ENCODE data around the gene ACBD3.

Gene ACBD3

DNA sequence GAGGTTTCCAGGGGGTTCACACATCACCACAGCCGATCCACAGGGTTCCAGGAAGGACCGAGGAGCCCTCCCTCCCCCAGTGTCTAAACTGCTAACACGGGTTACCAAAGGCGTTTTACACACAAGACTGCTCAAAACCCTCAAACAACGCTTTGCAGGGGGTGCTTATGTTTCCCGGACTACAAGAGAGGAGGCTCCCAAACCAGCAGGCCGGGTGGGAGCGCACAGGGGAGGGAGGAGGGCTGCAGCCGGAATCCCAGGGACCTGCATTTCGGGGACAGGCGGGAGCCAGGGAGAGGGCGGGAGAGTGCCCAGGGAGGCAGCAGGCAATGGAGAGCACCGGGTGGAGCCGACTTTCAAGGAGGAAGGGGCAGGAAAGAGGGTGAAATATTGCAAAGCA lies 50.8 kb downstream of the ACBD3 start:
- 62% methylated on average over 14 of the region's 14 CpGs for WGBS
- H3K4me3 ChIP-seq (ENCODE audit: insufficient read depth in 1 of 2, low read depth in 1 of 2, low read length in 2 of 2): no peak overlapping the region

GRCh38 chr1:226135059-226135651 lies 51.4 kb downstream of the ACBD3 start:
- H3K36me3 ChIP-seq (ENCODE audit: control insufficient read depth in 1 of 2, insufficient read depth in 2 of 2, low read depth in 1 of 2, low read length in 2 of 2): peaks cover 0 to 5% of the 10 kb centered on the region in 2 experiments
- no peak overlapping the region for H2AK5ac ChIP-seq (ENCODE audit: low read length, severe bottlenecking)
- no peak overlapping the region for H2BK15ac ChIP-seq (ENCODE audit: low read depth, poor library complexity, severe bottlenecking)
- no peaks in the 10 kb centered on the region for H3K9me3 ChIP-seq (ENCODE audit: control insufficient read depth, low read length)
- H3K27ac ChIP-seq (ENCODE audit: low read length, poor library complexity, severe bottlenecking): peak overlapping the region; percentile 13
- no peak overlapping the region for H2AFZ ChIP-seq (ENCODE audit: low read depth, low read length)
- WGBS: 84% methylated on average over 20 of the region's 21 CpGs
- H3K27me3 ChIP-seq (ENCODE audit: control insufficient read depth in 1 of 2, insufficient read depth in 1 of 2, low read length in 2 of 2): peaks cover 0 to 27% of the 10 kb centered on the region in 2 experiments
- DNase-seq: no peak
- no peak overlapping the region for H2BK12ac ChIP-seq (ENCODE audit: low read length in 2 of 2)
- H3K18ac ChIP-seq (ENCODE audit: low read depth in 1 of 2, low read length in 2 of 2): peak overlapping the region in 1 of 2 experiments; percentile 22
- peaks cover 35% of the 10 kb centered on the region for H3K4me1 ChIP-seq (ENCODE audit: control insufficient read depth, insufficient read depth, low read depth, low read length)
- H3K4me2 ChIP-seq (ENCODE audit: low read length, poor library complexity, severe bottlenecking): no peak overlapping the region
- H3K14ac ChIP-seq (ENCODE audit: low read length in 2 of 2): no peak overlapping the region
- H3K4me3 ChIP-seq (ENCODE audit: insufficient read depth in 1 of 2, low read depth in 1 of 2, low read length in 2 of 2): no peak overlapping the region
- H3K79me1 ChIP-seq (replicated peaks; ENCODE audit: low read length, poor library complexity, severe bottlenecking): no peaks in the 10 kb centered on the region
- H4K8ac ChIP-seq (ENCODE audit: low read length): no peak overlapping the region
- H3K9ac ChIP-seq (ENCODE audit: low read length): peak overlapping the region; percentile 24
- H3K23ac ChIP-seq (ENCODE audit: low read length in 2 of 2): no peak overlapping the region
- H2BK120ac ChIP-seq (ENCODE audit: low read depth, low read length): no peak overlapping the region
- H4K91ac ChIP-seq (ENCODE audit: low read length): peak overlapping the region; percentile 48
- no peak overlapping the region for H3K4ac ChIP-seq (ENCODE audit: low read depth in 1 of 2, low read length in 2 of 2)
- no peak overlapping the region for H2BK5ac ChIP-seq (ENCODE audit: low read depth, low read length, poor library complexity, severe bottlenecking)

More for the DNA sequence above, 50.8 kb downstream of the ACBD3 start:
- Histone ChIP-seq H2AK5ac (ENCODE audit: low read length, severe bottlenecking) (no peak overlapping the region), H3K27ac (ENCODE audit: low read length, poor library complexity, severe bottlenecking) (peak overlapping the region; percentile 13), H3K36me3 (ENCODE audit: control insufficient read depth in 1 of 2, insufficient read depth in 2 of 2, low read depth in 1 of 2, low read length in 2 of 2) (peaks cover 0 to 5% of the 10 kb centered on the region in 2 experiments), H3K9ac (ENCODE audit: low read length) (peak overlapping the region; percentile 24), H3K23ac (ENCODE audit: low read length in 2 of 2) (no peak overlapping the region), H4K8ac (ENCODE audit: low read length) (no peak overlapping the region), H3K18ac (ENCODE audit: low read depth in 1 of 2, low read length in 2 of 2) (no peak overlapping the region), H2BK15ac (ENCODE audit: low read depth, poor library complexity, severe bottlenecking) (no peak overlapping the region), H2BK5ac (ENCODE audit: low read depth, low read length, poor library complexity, severe bottlenecking) (no peak overlapping the region), H3K4ac (ENCODE audit: low read depth in 1 of 2, low read length in 2 of 2) (no peak overlapping the region), H3K9me3 (ENCODE audit: control insufficient read depth, low read length) (no peaks in the 10 kb centered on the region), H3K79me1 (replicated peaks; ENCODE audit: low read length, poor library complexity, severe bottlenecking) (no peaks in the 10 kb centered on the region), H3K4me1 (ENCODE audit: control insufficient read depth, insufficient read depth, low read depth, low read length) (peaks cover 35% of the 10 kb centered on the region), H4K91ac (ENCODE audit: low read length) (no peak overlapping the region), H3K14ac (ENCODE audit: low read length in 2 of 2) (no peak overlapping the region), H3K27me3 (ENCODE audit: control insufficient read depth in 1 of 2, insufficient read depth in 1 of 2, low read length in 2 of 2) (peaks cover 0 to 27% of the 10 kb centered on the region in 2 experiments), H2BK12ac (ENCODE audit: low read length in 2 of 2) (no peak overlapping the region), H3K4me2 (ENCODE audit: low read length, poor library complexity, severe bottlenecking) (peak overlapping the region; percentile 10), H2AFZ (ENCODE audit: low read depth, low read length) (no peak overlapping the region), H2BK120ac (ENCODE audit: low read depth, low read length) (no peak overlapping the region)
- DNase-seq: no peak

DNA sequence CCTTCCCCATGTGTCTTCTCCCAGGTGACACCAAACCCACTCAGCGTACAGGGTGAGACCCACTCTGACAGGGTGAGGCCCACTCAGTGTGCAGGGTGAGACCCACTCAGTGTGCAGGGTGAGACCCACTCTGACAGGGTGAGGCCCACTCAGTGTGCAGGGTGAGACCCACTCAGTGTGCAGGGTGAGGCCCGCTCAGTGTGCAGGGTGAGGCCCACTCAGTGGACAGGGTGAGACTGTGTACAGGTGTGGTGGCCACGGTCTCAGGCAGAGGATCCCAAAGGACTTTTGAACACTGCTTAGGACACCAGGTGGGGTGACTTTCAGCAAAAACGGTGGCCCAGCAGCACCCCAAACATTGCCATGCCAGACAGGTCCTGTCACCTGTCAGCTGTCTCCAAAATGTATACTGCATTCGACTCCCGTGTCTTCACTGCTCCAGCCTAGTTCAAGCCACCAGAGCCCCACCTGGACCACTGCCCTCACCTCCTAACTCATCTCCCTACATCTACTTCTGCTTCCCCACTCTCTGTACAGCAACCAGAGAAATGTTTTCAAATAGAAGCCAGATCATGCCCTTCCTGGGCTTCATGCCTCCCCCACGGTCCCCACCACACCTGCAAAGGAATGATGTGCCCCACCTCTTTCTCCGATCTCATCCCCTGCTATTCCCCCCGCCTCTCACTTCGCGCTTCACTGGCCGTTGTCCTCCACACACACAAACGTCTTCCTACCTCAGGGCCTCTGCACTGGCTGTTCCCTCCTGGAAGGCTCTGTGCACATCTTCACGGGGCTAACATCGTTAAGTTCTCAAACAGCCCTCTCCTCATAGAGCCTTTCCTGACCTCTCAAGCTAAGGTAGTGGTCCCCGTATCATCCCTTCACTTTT lies 52.1 kb downstream of the ACBD3 start:
- no peaks in the 10 kb centered on the region for H3K79me1 ChIP-seq (replicated peaks; ENCODE audit: low read length, poor library complexity, severe bottlenecking)
- H3K14ac ChIP-seq (ENCODE audit: low read length in 2 of 2): no peak overlapping the region
- no peak overlapping the region for H2BK120ac ChIP-seq (ENCODE audit: low read depth, low read length)
- peaks cover 35% of the 10 kb centered on the region for H3K4me1 ChIP-seq (ENCODE audit: control insufficient read depth, insufficient read depth, low read depth, low read length)
- no peak overlapping the region for H3K23ac ChIP-seq (ENCODE audit: low read length in 2 of 2)
- no peak overlapping the region for H2AFZ ChIP-seq (ENCODE audit: low read depth, low read length)
- H3K27ac ChIP-seq (ENCODE audit: low read length, poor library complexity, severe bottlenecking): no peak overlapping the region
- H4K91ac ChIP-seq (ENCODE audit: low read length): no peak overlapping the region
- H3K4me3 ChIP-seq (ENCODE audit: insufficient read depth in 1 of 2, low read depth in 1 of 2, low read length in 2 of 2): no peak overlapping the region
- no peak overlapping the region for H2BK5ac ChIP-seq (ENCODE audit: low read depth, low read length, poor library complexity, severe bottlenecking)
- peaks cover 0 to 27% of the 10 kb centered on the region in 2 experiments for H3K27me3 ChIP-seq (ENCODE audit: control insufficient read depth in 1 of 2, insufficient read depth in 1 of 2, low read length in 2 of 2)
- no peak overlapping the region for H4K8ac ChIP-seq (ENCODE audit: low read length)
- H2BK15ac ChIP-seq (ENCODE audit: low read depth, poor library complexity, severe bottlenecking): no peak overlapping the region
- H3K18ac ChIP-seq (ENCODE audit: low read depth in 1 of 2, low read length in 2 of 2): no peak overlapping the region
- no peak overlapping the region for H3K4me2 ChIP-seq (ENCODE audit: low read length, poor library complexity, severe bottlenecking)
- no peak overlapping the region for H2AK5ac ChIP-seq (ENCODE audit: low read length, severe bottlenecking)
- WGBS: 83% methylated on average over 16 of the region's 16 CpGs
- H3K9me3 ChIP-seq (ENCODE audit: control insufficient read depth, low read length): no peaks in the 10 kb centered on the region
- H3K4ac ChIP-seq (ENCODE audit: low read depth in 1 of 2, low read length in 2 of 2): no peak overlapping the region
- H3K36me3 ChIP-seq (ENCODE audit: control insufficient read depth in 1 of 2, insufficient read depth in 2 of 2, low read depth in 1 of 2, low read length in 2 of 2): peaks cover 0 to 5% of the 10 kb centered on the region in 2 experiments
- no peak for DNase-seq
- no peak overlapping the region for H2BK12ac ChIP-seq (ENCODE audit: low read length in 2 of 2)
- H3K9ac ChIP-seq (ENCODE audit: low read length): no peak overlapping the region

DNA sequence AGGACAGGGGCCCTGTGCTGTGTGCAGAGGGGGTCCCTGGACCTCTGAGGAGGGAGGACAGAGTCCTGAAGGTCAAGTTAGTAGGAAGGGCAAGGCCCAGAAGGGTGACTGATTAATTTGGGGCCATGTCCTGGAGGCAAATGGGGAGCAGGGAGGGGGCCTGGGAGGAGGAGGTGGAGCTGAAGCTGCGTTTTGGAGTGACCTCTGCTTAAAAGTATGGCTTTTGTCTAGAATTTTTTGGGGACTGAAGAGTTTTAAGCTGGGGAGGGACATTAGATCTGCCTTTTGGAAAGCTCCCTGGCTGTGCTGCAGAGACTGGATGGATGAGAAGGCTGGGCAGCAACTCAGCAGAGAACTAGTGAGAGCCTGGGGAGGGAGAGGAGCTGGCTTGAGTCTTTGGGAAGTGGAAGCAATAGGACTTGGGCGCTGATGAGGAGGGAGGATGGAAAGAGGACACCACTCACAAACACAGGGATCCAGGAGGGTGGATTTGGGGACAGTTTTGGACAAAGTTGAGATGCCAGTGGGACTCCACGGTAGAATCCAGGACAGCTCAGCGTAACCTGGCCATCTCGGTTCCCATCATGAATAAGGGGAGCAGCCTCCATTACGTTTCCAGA lies 52.9 kb downstream of the ACBD3 start:
- no peak for DNase-seq
- no peak overlapping the region for H3K14ac ChIP-seq (ENCODE audit: low read length in 2 of 2)
- peaks cover 0 to 5% of the 10 kb centered on the region in 2 experiments for H3K36me3 ChIP-seq (ENCODE audit: control insufficient read depth in 1 of 2, insufficient read depth in 2 of 2, low read depth in 1 of 2, low read length in 2 of 2)
- H3K27me3 ChIP-seq (ENCODE audit: control insufficient read depth in 1 of 2, insufficient read depth in 1 of 2, low read length in 2 of 2): peaks cover 0 to 27% of the 10 kb centered on the region in 2 experiments
- H2AK5ac ChIP-seq (ENCODE audit: low read length, severe bottlenecking): no peak overlapping the region
- H3K4me3 ChIP-seq (ENCODE audit: insufficient read depth in 1 of 2, low read depth in 1 of 2, low read length in 2 of 2): no peak overlapping the region
- H3K4me2 ChIP-seq (ENCODE audit: low read length, poor library complexity, severe bottlenecking): no peak overlapping the region
- no peaks in the 10 kb centered on the region for H3K9me3 ChIP-seq (ENCODE audit: control insufficient read depth, low read length)
- H2BK15ac ChIP-seq (ENCODE audit: low read depth, poor library complexity, severe bottlenecking): no peak overlapping the region
- H3K18ac ChIP-seq (ENCODE audit: low read depth in 1 of 2, low read length in 2 of 2): no peak overlapping the region
- H3K9ac ChIP-seq (ENCODE audit: low read length): no peak overlapping the region
- no peak overlapping the region for H3K27ac ChIP-seq (ENCODE audit: low read length, poor library complexity, severe bottlenecking)
- no peak overlapping the region for H4K8ac ChIP-seq (ENCODE audit: low read length)
- H4K91ac ChIP-seq (ENCODE audit: low read length): no peak overlapping the region
- no peak overlapping the region for H2BK120ac ChIP-seq (ENCODE audit: low read depth, low read length)
- 86% methylated on average over 6 of the region's 6 CpGs for WGBS
- H3K4ac ChIP-seq (ENCODE audit: low read depth in 1 of 2, low read length in 2 of 2): no peak overlapping the region
- H2AFZ ChIP-seq (ENCODE audit: low read depth, low read length): no peak overlapping the region
- no peaks in the 10 kb centered on the region for H3K79me1 ChIP-seq (replicated peaks; ENCODE audit: low read length, poor library complexity, severe bottlenecking)
- H2BK5ac ChIP-seq (ENCODE audit: low read depth, low read length, poor library complexity, severe bottlenecking): no peak overlapping the region
- H2BK12ac ChIP-seq (ENCODE audit: low read length in 2 of 2): no peak overlapping the region
- no peak overlapping the region for H3K23ac ChIP-seq (ENCODE audit: low read length in 2 of 2)
- peaks cover 36% of the 10 kb centered on the region for H3K4me1 ChIP-seq (ENCODE audit: control insufficient read depth, insufficient read depth, low read depth, low read length)

Data from mesenchymal stem cell (in vitro differentiated cells and primary cell).